Measurements from ENCODE around the gene KIF16B.

GRCh38 chr20:16364320-16364687, 208.9 kb downstream of the KIF16B start:
- TF ChIP-seq, protein P1, sequence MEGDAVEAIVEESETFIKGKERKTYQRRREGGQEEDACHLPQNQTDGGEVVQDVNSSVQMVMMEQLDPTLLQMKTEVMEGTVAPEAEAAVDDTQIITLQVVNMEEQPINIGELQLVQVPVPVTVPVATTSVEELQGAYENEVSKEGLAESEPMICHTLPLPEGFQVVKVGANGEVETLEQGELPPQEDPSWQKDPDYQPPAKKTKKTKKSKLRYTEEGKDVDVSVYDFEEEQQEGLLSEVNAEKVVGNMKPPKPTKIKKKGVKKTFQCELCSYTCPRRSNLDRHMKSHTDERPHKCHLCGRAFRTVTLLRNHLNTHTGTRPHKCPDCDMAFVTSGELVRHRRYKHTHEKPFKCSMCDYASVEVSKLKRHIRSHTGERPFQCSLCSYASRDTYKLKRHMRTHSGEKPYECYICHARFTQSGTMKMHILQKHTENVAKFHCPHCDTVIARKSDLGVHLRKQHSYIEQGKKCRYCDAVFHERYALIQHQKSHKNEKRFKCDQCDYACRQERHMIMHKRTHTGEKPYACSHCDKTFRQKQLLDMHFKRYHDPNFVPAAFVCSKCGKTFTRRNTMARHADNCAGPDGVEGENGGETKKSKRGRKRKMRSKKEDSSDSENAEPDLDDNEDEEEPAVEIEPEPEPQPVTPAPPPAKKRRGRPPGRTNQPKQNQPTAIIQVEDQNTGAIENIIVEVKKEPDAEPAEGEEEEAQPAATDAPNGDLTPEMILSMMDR (conservative IDR thresholded peaks at IDR 0.05; ENCODE audit: low read depth, low read length): no peak
- TF ChIP-seq EZH2 (IDR thresholded peaks at IDR 0.05; ENCODE audit: borderline replicate concordance, low read depth, low read length, poor library complexity, severe bottlenecking): no peak
